Brain microvascular endothelial cell (primary cell): ENCODE measurements around the gene DLAT.
"Not testable (repeated sequence)": the region's sequence is repeated elsewhere in the genome, so short reads cannot be mapped to it uniquely, and the experiment has no call there.

ENCODE experiments used
- DNase-seq: peaks from one replicate; pipeline ENCODE4 v3.0.0-alpha.2; 2020
- H3K27ac ChIP-seq: fragments of 250-450 bp; sonication (Bioruptor Pico); 2 replicates; pipeline ENCODE4 v1.5.1; 2020; ENCODE audit warnings: mild to moderate bottlenecking, moderate library complexity
- H3K27me3 ChIP-seq: fragments of 250-450 bp; sonication (Bioruptor Pico); replicated peaks from 2 replicates; pipeline ENCODE4 v1.5.1; 2020; ENCODE audit warnings: mild to moderate bottlenecking
- H3K36me3 ChIP-seq: fragments of 250-450 bp; sonication (Bioruptor Pico); replicated peaks from 2 replicates; pipeline ENCODE4 v1.5.1; 2020; ENCODE audit warnings: mild to moderate bottlenecking
- H3K4me3 ChIP-seq: 2 replicates; pipeline ENCODE4 v1.5.1; 2011; ENCODE audit warnings: low read depth, mild to moderate bottlenecking, control low read depth, low read length, moderate library complexity
- CTCF ChIP-seq: IDR thresholded peaks from 2 replicates; pipeline ENCODE4 v1.5.1; 2011; ENCODE audit warnings: low read depth, mild to moderate bottlenecking, moderate library complexity, low read length, control low read depth, inconsistent platforms; ENCODE audit errors: missing control alignments
- in situ Hi-C: cut with HindIII; loops from 2 replicates; pipeline ENCODE4 v1.10.0; 2017; ENCODE audit warnings: low sequenced_read_pairs, low pct_ligation_motif_present

Gene DLAT

DNA sequence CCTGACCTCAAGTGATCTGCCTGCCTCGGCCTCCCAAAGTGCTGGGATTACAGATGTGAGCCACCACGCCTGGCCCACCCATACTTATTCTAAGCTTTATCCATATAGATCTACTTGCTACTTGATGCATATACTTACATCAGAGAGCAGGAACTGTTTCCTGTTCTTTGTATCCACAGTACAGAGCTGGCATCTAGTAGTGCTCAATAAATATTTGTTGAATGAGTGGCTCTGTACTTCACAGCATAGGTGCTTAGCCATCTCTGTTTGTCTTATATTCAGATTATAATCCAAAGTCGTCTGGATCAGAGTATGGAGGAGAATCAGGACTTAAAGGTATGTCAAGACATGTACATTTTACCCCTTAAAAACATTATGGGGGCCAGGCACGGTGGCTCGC, 38.6 kb upstream of the DLAT start:
- no peak for DNase-seq
- Histone ChIP-seq H3K36me3 (peaks cover 11% of the 10 kb centered on the region), H3K4me3 (no peak overlapping the region), H3K27ac (no peak overlapping the region), H3K27me3 (no peaks in the 10 kb centered on the region)
- in situ Hi-C loops: no loop called here
- TF ChIP-seq CTCF: no peak

- in situ Hi-C loops: no loop called here
Observed at GRCh38 chr11:111990381-111990780, 34.8 kb upstream of the DLAT start.

GRCh38 chr11:111992206-111992855, 32.9 kb upstream of the DLAT start:
- in situ Hi-C loops: no loop called here
- no peak for DNase-seq

More at GRCh38 chr11:111990381-111990780, 34.8 kb upstream of the DLAT start:
- DNase-seq: no peak
- Histone ChIP-seq H3K36me3 (peaks cover 24% of the 10 kb centered on the region), H3K27ac (no peak overlapping the region), H3K4me3 (no peak overlapping the region), H3K27me3 (no peaks in the 10 kb centered on the region)
- TF ChIP-seq CTCF: no peak

DNA sequence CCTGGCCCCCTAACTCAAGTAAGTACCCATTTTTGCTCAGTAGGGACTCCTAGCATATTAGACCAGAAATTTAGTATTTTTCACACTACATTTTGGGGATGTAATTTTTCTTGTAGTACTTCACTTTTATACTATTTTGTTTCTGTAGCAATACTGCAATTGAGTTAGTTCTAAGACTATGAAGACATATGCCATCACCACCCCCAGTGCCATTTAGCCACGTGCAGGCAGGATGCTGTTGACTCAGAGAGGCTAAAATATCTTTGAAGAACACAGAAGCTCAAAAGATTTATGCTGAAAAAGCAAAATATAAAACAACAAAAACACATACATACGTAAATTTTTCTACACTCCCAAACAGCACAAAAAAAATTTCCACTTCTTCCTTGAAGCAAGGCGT, 29.1 kb upstream of the DLAT start:
- TF ChIP-seq CTCF: no peak
- H3K27ac ChIP-seq: no peak overlapping the region
- H3K4me3 ChIP-seq: no peak overlapping the region
- in situ Hi-C loops: no loop called here
- DNase-seq: no peak
- peaks cover 28% of the 10 kb centered on the region for H3K36me3 ChIP-seq
- H3K27me3 ChIP-seq: no peaks in the 10 kb centered on the region

More at GRCh38 chr11:111992206-111992855, 32.9 kb upstream of the DLAT start:
- Histone ChIP-seq H3K27me3 (no peaks in the 10 kb centered on the region), H3K27ac (no peak overlapping the region), H3K4me3 (no peak overlapping the region), H3K36me3 (peaks cover 31% of the 10 kb centered on the region)
- TF ChIP-seq CTCF: no peak

GRCh38 chr11:111996669-111997068, 28.5 kb upstream of the DLAT start:
- H3K36me3 ChIP-seq: peaks cover 28% of the 10 kb centered on the region
- H3K27ac ChIP-seq, in situ Hi-C loops, H3K27me3 ChIP-seq, H3K4me3 ChIP-seq: not testable (repeated sequence)
- TF ChIP-seq CTCF: peak; percentile 49
- DNase-seq: peak; percentile 25

DNA sequence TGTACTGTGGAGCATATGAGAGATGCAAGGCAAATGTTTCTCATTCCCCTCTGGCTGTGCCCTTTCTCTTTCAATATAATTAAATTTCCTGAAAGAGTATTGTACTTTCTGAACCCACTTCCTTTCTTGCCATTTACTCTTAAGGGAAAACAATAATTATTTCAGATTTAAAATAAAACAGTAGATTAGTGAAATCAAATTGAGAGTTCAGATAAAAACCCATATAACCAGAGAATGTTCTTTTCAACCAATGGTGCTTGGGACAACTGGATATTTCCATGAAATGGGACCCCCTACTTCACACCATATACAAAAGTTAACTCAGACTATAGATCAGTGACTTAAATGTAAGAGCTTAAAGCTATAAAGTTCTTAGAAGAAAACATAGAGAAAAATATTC, 26.1 kb upstream of the DLAT start:
- DNase-seq: no peak
- no peaks in the 10 kb centered on the region for H3K27me3 ChIP-seq
- peaks cover 10% of the 10 kb centered on the region for H3K36me3 ChIP-seq
- in situ Hi-C loops: no loop called here
- H3K4me3 ChIP-seq: no peak overlapping the region
- H3K27ac ChIP-seq: no peak overlapping the region
- no peak for TF ChIP-seq CTCF
